HG03175 (cell line): Measurements from ENCODE around the gene ZNF605.
A peak's percentile ranks its signal among the peaks of the same experiment; 100 is the strongest.
"Not testable (repeated sequence)": the region's sequence is repeated elsewhere in the genome, so short reads cannot be mapped to it uniquely, and the experiment has no call there.

Experiments
- ATAC-seq: cut with Tn5 transposase; IDR thresholded peaks from one replicate; pipeline ENCODE4 v1.9.1; 2021; ENCODE audit warnings: mild to moderate bottlenecking, moderate library complexity; ENCODE audit not compliant: unreplicated experiment

The ZNF605 gene

DNA sequence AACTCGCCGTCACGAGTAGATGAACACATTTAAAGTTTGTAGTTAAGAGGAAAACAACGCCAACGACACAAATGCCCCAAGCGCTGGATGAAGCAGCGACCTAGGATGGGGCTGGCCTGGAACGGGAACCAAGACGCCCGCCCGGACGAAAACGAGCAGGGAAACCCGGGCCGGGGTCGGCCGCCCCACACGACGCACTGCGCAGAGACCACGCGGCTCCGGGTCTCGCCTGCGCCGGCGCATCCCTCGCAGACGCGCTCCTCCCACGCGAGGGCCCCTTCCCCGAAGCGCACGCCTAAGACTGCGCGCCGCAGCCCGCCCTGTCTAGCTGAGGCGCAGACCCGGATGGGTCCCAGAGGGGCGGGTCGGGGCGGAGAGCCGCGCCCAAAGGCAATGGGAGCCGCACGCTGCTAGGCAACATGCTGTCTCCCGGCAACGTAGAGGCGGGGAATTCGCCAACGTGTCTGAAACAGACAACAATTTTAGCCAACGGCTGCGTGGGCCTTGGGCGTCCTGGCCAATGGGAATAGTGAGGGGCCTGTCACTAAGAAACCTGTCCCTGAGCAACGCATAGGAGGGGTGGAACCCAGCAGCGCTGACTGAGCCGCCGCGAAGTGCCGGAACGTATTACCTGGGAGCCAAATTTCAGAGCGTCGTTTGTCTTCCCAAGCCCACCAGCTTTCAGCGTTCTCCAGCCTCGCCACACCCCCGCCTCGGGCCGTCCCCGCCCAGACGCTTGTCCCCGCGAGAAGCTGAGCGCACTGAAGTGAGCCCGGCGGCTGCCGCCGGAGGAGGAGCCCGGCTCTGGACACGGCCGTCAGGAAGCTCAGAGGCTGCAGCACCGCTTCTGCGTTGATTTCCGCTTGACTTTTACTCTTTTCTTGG is 47.7 kb downstream of the ZNF605 start:
- peak; percentile 95 for ATAC-seq

DNA sequence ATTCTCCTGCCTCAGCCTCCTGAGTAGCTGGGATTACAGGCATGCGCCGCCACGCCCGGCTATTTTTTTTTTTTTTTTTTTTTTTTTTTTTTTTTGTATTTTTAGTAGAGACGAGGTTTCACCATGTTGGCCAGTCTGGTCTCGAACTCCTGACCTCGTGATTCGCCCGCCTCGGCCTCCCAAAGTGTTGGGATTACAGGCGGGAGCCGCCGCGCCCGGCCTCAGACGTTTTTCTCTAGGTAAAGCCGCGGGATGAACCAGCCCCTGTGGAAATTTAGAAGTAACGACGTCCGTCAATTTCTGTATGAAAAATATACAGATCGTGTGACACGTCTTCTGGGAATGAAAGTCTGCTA is 48.3 kb downstream of the ZNF605 start:
- ATAC-seq, result not testable (repeated sequence)

DNA sequence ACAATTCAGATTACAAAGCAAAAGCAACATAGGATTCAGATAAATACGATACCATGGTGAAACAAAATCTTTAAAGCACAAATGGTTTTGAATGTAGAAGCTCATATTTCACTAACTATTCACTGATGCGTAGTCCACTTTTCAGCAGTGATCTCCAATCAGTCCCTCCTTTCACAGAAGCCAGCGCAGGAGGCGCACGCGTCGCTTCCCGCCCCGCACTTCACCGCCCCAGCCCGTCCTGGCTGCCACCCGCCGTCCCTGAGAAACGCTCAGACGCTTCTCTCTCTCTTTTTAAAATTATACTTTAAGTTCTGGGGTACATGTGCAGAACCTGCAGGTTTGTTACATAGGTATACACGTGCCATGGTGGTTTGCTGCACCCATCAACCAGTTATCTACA is 48.9 kb downstream of the ZNF605 start:
- ATAC-seq, result no peak

DNA sequence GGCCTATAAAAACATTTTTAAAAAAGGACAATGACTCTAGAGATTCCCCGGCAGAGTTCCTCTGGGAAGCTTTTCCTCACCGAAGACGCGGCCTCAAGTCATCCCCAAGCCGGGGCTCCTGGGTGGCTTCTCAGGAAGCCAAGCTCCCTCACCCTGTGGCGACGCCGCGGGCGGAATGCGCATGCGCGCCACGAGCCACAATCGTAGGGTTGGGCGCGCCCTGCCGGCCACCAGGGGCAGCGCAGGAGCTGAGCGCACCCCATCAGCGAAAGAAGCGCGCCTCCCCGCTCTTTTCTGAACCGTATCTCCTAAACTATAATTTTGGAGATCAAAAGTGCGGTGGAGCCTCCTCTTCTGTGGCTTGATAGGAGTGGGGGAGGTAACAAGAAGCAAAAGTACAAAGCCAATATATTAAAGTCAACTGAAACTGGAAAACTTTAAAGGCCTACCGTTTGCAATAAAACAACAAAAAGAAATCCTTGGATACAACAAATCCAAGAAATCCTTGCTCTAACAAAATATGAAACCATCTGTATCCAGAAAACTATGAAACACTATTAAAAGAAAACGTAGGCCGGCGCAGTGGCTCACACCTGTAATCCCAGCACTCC is 51.3 kb downstream of the ZNF605 start:
- no peak for ATAC-seq

DNA sequence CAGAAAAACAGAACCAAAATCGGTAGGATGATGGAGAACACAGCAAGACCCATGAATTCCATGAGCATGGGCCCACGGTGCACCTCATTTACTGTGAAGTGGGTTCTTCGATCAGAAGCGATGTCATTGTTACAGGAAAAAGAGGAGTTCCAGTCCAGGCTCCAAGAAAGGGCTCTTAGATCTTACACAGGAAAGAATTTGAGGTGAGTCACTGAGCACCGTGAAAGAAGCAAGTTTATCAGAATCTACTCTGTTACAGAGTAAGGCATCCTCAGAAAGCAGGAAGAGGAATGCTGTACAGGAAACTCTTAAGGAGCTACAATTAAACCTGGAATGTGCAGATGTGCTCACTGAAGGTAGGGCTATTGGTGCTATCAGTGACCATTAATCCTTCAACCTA is 57.1 kb downstream of the ZNF605 start:
- ATAC-seq, result no peak

DNA sequence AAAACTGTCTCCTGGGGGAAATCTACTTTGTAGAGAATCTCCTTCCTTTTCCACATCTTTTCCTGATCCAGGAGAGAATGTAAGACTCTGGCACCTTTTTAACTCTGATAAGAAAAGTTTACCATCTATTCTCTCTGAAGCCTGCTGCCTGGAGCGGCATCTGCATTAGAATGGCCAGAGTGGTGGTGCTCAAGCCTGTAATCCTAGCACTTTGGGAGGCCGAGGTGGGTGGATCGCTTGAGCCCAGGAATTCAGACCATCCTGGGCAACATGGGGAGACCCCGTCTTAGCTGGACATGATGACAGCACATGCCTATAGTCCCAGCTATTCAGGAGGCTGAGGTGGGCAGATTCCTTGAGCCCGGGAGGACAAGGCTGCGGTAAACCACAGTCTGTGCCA is 67.3 kb downstream of the ZNF605 start:
- ATAC-seq, result no peak

DNA sequence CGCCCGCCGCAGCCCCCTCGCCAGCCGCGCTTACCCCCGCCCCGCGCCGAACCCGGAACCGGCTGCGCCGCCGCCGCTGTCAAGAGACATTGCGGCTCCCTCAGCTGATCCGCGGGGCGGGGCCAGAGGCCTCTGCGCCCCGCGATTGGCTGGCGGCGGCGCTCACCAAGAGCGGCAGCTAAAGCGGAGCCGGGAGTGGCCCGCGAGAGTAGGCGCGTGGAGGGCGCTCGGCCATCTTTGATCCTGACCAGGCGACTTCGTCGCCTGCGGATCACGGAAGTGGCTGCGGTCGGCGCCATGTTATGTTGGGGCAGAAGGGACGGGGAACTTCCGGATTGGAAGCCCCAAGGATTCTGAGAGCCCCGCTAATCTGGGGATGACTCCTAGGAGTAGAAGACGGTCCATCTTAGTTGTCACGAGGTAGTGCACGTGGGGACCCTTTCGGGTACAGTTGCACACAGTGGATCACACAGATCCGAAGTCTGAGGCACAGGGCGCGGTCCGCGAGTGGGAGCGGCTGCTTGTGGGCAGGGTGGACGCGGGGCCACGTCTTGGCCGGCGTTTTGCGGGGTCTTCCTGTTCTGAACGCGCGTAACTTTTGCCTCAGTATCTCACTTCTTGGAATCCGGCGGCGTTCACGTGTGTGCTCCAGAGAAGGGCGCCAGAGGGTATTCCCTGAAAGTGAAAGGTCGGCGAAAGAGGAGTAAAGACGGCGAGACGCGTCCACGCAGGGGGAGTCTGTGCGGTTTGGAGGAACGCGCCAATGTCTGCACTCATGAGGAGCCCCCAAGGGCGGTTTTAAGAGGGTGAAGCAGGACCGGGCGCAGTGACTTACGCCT is 68.4 kb downstream of the ZNF605 start, which contains the start of gene CHFR:
CHFR (minus strand) TSS at position 93 of the 839 bp plus-strand sequence. CDS start 277 bp downstream, outside the sequence.
- peak; percentile 98 for ATAC-seq

DNA sequence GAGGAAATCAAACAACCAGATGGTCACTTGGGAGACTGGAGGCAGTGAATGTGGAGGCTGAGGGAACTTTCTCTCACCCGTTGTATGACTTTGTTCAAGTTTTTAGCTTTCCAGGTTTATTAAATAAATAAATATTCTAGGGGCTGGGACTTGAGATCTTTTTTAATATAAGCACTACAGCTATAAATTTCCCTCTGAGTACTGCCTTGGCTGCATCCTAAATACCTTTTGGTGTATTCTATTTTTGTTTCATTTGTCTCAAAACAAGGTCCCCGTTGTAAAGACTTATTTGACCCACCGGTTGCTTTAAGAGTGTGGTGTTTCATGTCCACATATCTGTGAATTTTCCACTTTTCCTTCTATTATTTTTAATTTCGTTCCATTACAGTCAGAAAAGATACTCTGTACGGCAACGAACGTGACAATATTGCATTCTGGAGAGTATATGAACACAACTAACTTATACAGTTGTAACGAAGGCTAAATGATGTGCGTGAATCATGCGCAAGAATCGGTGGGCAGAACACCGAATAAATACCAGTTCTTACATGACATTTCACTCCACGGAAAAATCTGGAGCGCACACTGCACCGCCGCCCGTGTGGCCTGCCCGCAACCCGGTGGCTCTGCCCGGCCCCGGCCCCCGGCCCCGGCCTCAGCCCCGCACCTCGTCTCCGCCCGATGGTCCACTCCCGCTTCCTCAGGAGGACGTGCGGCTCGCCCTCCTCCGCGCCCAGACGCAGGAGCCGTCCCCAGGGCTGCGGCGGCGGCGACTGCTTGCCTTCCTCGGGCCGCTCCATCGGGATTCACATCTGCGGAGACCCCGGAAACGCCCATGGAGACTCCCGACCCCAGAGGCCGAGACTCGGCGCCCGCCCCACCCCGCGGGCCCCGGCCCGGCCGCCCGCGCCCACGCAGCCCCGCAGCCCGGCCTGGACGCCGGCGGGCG is 69.3 kb downstream of the ZNF605 start:
- ATAC-seq, result peak; percentile 27

DNA sequence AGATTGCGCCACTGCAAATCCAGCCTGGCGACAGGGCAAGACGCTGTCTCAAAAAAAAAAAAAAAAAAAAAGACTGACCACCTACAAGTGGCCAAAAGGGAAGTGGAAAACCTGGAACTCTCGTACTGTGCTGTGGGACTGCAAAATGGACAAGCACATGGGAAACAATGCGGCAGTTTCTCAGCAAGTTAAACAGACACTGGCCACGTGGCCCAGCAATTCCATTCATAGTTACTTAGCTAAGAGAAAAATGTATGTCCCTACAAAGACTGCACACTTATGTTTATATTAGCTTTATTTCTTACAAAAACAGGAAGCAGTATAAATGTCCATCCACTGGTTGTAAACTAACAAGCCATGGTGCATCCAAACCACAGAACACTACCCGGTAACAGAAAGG is 74.3 kb downstream of the ZNF605 start:
- ATAC-seq, result no peak

DNA sequence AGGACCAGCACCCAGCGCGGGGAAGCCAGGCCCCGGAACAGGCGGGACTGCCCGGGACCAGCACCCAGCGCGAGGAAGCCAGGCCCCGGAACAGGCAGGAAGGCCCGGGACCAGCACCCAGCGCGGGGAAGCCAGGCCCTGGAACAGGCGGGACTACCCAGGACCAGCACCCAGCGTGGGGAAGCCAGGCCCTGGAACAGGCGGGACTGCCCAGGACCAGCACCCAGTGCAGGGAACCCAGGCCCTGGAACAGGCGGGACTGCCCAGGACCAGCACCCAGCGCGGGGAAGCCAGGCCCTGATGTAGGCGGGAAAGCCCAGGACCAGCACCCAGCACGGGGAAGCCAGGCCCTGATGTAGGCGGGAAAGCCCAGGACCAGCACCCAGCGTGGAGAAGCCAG is 81.5 kb downstream of the ZNF605 start:
- not testable (repeated sequence) for ATAC-seq

DNA sequence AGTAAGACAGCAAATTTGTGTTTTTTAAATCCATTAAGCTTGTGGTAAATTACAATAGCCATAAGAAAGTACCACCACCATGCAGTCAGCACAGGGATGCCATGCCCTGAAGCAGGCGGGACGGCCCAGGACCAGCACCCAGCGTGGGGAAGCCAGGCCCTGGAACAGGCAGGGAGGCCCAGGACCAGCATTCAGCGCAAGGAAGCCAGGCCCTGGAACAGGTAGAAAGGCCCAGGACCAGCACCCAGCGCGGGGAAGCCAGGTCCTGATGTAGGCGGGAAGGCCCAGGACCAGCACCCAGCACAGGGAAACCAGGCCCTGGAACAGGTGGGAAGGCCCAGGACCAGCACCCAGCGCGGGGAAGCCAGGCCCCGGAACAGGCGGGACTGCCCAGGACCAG is 81.9 kb downstream of the ZNF605 start:
- ATAC-seq, result no peak

DNA sequence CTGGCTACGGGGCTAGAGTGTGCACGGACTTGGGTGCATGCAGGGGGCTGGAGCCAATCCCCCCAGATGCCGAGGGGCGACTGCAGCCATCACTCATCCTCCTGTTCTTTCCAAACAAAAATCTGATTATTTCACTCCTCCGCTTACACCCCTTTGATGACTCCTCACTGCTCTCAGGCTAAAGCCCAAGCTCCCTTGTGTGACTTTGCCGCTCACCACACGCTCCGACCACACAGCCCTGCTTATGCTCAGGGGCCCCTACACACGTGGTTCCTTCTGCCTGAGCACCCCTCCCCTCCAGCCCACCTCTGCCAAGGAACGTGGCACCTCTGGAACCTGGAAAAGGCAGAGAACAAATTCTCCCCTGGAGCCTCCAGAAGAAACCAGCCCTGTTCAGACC is 82.4 kb downstream of the ZNF605 start:
- no peak for ATAC-seq

DNA sequence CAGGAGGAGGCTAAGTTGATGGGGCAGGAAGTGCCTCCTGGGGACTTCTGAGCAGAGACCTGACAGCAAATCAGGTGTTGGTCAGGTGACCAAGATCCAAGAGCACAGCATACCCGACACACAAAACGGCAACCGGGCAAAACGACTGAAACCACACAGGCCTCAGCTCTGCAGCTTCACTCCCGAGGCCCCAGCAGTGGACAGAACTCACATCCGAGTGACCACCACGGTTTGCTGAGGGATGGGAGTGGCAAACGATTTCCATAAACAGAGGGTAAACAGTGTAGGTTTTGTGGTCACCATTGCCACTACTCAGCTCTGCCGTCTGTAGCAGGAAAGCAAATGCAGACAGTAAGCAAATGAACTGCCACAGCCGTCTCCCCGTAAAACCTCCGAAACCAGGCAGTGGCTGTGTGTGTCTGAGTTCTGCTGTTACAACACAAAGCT is 83.1 kb downstream of the ZNF605 start:
- ATAC-seq, result no peak

DNA sequence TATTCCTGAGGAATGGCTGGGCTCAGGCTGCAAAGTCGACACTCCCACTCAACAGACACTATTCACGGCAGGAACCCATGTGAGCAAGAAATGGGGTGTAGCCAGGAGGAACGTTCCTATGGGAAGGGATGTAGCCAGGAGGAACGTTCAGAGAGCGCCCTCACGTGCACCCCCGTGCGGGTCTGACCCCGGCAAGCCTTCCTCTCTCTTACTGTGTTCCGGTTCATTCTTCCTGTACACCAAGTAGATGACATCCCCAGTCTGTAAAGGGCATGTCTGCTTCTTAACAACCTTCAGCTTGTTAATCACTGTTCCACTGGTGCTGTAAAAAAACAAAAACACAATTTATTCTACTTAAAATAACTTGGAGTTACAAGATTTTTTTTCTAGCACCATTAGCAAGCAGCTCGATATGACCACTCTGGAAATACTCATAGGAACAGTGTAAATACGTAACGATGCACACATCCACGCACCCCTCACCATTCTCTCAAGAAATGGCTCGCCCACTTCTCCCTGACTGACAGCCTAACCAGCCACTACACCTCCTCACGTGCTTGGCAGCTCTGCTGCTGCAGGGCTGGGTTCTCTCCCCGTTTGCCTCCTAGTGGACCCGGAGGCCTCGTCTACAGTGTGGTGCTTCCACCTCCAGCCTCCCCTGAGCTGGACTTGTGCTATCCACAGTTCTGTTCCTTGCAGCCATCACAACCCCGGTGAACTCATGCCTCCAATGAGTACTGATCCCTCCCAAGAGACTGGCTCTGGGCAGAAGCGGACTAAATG is 83.8 kb downstream of the ZNF605 start:
- no peak for ATAC-seq

DNA sequence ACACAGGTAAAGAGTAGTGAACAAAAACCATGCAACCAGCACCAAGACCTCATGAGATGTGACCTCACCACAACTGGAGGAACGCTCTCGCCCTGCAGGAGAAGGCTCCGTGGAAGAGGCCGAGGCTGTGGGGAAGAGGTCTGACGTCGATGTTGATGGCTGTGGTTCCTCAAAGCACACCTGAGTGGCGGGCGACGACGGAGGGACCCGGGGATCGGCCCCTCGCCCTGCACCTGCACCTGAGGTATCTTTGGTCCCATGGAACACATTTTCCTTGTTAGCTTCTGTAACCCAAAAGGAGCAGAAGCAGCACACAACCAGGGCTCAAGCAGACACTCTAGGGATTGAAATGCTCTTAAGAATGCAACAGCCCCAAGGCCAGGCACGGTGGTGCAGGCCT is 86.6 kb downstream of the ZNF605 start:
- no peak for ATAC-seq
